Stimulated activated CD4-positive, alpha-beta T cell treated with anti-CD3 and anti-CD28 coated beads, Interleukin-2, amount 100 ng/mL, for 48 hours (primary cell): ENCODE measurements around the gene MOK.
"Not testable (repeated sequence)": the region's sequence is repeated elsewhere in the genome, so short reads cannot be mapped to it uniquely, and the experiment has no call there.

Experiments used
- DNase-seq, 2 donors: peaks; one replicate each; pipeline ENCODE4 v3.0.0-alpha.2; 2020

MOK gene

GRCh38 chr14:102320671-102321455 is 15.9 kb upstream of the MOK start:
- DNase-seq: no peak

- no peak for DNase-seq
Measured at GRCh38 chr14:102320033-102320660, 15.2 kb upstream of the MOK start.

- peak; percentile 96 to 97 for DNase-seq
Measured at GRCh38 chr14:102319351-102320032, 14.5 kb upstream of the MOK start, which contains the start of gene ZNF839. ZNF839 (plus strand) TSS chr14:102319746; CDS start chr14:102319766, 20 bp downstream.

GRCh38 chr14:102318781-102319276 is 13.9 kb upstream of the MOK start:
- no peak for DNase-seq

GRCh38 chr14:102317564-102318248 is 12.7 kb upstream of the MOK start:
- DNase-seq: no peak

GRCh38 chr14:102316743-102317563 is 12.0 kb upstream of the MOK start:
- DNase-seq: peak; percentile 98 to 100

DNA sequence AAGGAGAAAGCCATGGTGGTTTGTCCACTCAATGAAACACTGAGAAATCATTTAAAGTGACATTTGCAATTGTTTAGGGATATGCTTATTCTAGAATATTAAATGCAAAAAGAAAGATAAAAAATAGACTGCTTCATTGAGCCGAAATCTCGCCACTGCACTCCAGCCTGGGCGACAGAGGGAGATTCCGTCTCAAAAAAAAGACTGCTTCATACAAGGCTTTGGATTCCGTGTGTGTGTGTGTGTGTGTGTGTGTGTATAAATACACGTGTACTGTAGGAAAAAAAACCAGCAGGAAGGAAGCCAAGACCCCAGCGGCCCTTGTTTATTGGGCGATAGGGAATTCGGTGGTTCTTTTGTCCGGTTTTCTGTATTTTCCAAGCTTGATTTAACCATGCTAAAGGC is 11.4 kb upstream of the MOK start:
- DNase-seq: no peak

DNA sequence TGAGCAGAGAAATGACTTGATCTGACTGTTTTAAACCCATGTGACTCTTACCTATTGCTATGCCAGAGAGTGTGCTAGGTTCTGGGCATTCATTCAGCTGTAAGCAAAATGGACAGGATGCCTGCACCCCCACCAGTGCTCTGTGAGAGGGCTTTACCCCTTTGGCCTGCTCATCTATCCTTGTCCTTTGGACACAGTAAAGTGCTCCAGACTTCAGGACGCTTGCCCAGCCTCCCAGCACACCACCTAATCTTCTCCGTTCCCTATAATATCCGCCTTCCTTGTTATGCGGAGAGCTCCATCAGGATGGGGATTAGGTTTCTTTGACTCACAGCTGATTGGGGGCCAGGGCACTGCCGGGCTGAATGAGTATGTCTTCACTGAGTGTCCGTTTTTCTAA is 10.2 kb upstream of the MOK start:
- no peak for DNase-seq

GRCh38 chr14:102314242-102315011 is 9.5 kb upstream of the MOK start:
- peak; percentile 78 to 79 for DNase-seq

DNA sequence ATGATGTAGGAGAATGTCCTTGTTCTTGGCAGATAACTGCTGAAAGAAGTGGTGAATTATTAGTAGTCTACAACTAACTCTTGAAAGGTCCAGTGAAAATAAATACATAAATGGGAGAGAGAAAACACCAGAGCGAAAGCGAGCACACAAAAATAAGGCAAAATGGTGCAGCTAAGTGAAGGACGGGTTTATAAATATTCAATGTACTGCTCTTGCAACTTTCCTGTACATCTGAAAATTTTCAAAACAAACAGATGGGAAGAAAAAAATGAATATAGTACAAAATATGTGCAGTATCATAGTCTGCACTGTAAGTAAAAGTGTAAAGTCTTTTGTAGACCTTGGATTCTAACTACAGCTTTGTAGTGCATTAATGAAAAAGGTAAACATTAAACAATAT is 1.3 kb downstream of the MOK start:
- no peak for DNase-seq

GRCh38 chr14:102298303-102299070 is 6.5 kb downstream of the MOK start:
- not testable (repeated sequence) for DNase-seq

DNA sequence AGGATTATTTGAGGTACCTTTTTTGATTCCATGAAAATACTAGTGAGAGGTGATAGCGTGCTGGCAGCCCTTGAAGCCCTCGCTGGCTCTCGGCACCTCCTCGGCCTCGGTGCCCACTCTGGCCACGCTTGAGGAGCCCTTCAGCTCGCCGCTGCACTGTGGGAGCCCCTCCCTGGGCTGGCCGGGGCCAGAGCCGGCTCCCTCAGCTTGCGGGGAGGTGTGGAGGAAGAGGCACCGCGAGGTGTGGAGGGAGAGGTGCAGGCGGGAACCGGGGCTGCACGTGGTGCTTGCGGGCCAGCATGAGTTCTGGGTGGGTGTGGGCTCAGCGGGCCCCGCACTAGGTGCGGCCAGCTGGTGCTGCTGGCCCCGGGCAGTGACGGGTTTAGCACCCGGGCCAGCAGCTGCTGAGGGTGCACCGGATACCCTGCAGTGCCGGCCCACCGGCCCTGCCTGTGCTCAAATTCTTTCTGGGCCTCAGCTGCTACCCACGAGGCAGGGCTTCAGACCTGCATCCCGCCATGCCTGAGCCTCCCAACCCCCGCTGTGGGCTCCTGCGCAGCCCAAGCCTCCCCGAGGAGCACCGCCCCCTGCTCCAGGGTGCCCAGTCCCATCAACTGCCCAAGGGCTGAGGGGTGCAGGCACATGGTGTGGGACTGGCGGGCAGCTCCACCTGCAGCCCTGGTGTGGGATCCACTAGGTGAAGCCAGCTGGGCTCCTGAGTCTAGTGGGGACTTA is 7.4 kb downstream of the MOK start:
- no peak for DNase-seq

- DNase-seq: no peak
Measured at GRCh38 chr14:102295270-102295669, 9.7 kb downstream of the MOK start.

GRCh38 chr14:102293781-102294180 is 11.2 kb downstream of the MOK start:
- no peak for DNase-seq

GRCh38 chr14:102292441-102292840 is 12.5 kb downstream of the MOK start:
- no peak for DNase-seq

GRCh38 chr14:102288139-102288538 is 16.8 kb downstream of the MOK start:
- DNase-seq: no peak

DNA sequence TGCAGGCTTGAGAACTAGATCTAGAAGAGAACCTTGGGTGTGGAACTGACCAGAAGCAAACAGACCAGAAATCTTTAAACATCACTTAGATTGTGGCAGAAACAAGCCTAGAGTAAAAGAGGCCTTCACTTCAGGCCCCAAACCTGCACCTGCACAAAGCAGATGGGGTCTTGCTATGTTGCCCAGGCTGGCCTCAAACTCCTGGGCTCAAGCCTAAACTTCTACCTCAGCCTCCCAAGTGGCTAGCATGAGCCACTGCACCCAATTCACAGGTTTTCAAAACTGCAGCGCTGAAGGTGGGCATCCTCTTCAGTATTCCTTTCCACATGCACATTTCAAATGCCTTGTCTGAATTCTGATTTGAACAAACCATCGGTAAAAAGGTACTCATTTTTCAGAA is 19.9 kb downstream of the MOK start:
- DNase-seq: no peak

GRCh38 chr14:102283631-102284129 is 21.3 kb downstream of the MOK start:
- DNase-seq: no peak

DNA sequence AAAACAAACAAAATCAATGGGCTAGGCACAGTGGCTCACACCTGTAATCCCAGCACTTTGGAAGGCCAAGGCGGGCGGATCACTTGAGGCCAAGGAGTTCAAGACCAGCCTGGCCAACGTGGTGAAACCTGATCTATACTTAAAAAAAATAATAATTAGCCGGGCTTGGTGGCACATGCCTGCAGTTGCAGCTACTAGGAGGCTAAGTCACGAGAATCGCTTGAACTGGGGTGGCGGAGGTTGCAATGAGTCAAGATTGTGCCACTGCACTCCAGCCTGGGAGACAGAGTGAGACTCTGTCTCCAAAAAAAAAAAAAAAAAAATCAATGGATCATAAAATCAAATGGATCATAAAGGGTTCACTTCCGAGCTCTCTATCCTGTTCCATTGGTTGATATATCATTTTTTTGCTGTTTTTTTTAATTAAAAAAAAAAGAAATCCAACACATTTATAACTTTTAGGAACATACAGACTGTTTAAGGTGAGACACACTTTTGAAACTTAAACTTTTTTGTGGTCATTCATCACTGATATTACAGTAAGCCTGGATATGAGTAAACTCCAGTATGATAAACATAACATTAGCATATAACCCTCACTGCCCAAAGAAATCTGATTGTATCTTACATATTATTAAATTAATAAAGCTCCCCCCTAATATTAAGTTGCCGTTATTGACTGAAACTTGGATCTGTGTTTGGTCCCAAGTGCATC is 22.1 kb downstream of the MOK start:
- DNase-seq: no peak
